Activated CD4-positive, alpha-beta T cell treated with anti-CD3 and anti-CD28 coated beads, Interleukin-2, amount 10 ng/mL, durations not matched to agents 7 days and 5 days (primary cell): ENCODE results near the gene CNTNAP2. TPM values are rescaled to one million over a fixed set of nuclear protein-coding genes. Genes with fewer than 3 reads are reported as not detected.

Experiments
- CTCF ChIA-PET: fragments of 350-600 bp; sonication (Branson Sonifier 250); formaldehyde crosslinking; loops from one replicate; lab custom pipeline; 2021; ENCODE audit warnings: antibody characterized with exemption; lab: Charles Lee
- POLR2A ChIA-PET: fragments of 350-600 bp; sonication (Branson Sonifier 250); formaldehyde crosslinking; loops from one replicate; lab custom pipeline; 2021; ENCODE audit warnings: antibody characterized with exemption; lab: Charles Lee
- DNase-seq: peaks from one replicate; pipeline ENCODE4 v3.0.0-alpha.2; 2020
- H3K27ac Mint-ChIP-seq: one replicate; pipeline ENCODE4 v1.8.0; 2021; ENCODE audit warnings: mild to moderate bottlenecking, moderate library complexity, mixed read lengths
- H3K27me3 Mint-ChIP-seq: one replicate; pipeline ENCODE4 v1.8.0; 2021; ENCODE audit warnings: mixed read lengths
- H3K36me3 Mint-ChIP-seq: one replicate; pipeline ENCODE4 v1.8.0; 2021; ENCODE audit warnings: low read depth, mixed read lengths
- H3K4me1 Mint-ChIP-seq: one replicate; pipeline ENCODE4 v1.8.0; 2021; ENCODE audit warnings: mixed read lengths
- H3K4me3 Mint-ChIP-seq: one replicate; pipeline ENCODE4 v1.8.0; 2021; ENCODE audit warnings: mild to moderate bottlenecking, moderate library complexity, mixed read lengths
- H3K9me3 Mint-ChIP-seq: one replicate; pipeline ENCODE4 v1.8.0; 2021; ENCODE audit warnings: mixed read lengths
- total RNA-seq, 2 experiments: library from RNA; stranded (reverse); gene quantifications; one replicate each; pipeline ENCODE4 v1.2.3, GENCODE V29; 2021

CNTNAP2 gene
- total RNA-seq, 2 experiments from 2014 or later: not detected

DNA sequence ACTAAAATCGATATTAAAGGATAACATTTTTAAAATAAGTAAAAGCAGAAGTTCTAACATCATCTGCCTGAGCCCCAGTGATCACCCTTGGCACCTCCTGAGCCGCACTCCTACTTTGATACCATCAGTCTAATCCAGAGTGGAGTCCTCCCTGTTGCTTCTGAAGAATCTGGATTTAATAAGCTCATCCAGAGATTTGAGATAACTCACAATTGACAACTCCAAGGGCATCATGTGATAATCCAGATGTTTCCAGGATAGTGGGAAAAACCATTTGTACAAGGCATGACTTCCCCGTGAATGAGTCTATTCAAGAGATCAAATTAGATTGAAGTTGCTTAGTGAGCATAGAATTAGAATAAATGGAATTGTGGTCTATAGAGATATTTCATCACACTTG is 1998.2 kb downstream of the CNTNAP2 start:
- CTCF ChIA-PET: no interaction called here
- POLR2A ChIA-PET: no interaction called here
- no peaks in the 10 kb centered on the region for H3K36me3 Mint-ChIP-seq
- no peaks in the 10 kb centered on the region for H3K9me3 Mint-ChIP-seq
- no peak for DNase-seq
- H3K4me1 Mint-ChIP-seq: no peaks in the 10 kb centered on the region
- H3K27ac Mint-ChIP-seq: no peak overlapping the region
- H3K4me3 Mint-ChIP-seq: no peak overlapping the region
- H3K27me3 Mint-ChIP-seq: peaks cover 3% of the 10 kb centered on the region

DNA sequence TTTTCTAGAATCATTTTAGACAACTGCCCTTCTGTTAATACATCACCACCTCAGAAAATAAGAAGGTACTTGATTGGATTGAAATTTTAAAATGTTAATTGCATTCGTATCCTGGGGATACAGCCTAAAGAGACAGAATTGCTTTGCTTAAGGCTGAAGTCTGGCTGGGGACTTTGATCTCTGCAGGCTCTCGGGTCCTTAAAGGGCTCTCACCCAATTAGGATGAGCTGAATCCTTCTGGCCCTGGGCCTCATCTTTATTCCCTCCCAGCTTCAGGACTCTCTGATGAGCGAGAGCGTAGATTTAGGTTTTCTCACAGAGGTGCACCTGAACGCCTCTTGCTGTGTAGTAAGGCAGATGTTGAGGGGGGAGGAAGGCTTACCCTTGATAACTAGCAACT is 1998.7 kb downstream of the CNTNAP2 start:
- Mint-ChIP-seq H3K27ac (no peak overlapping the region), H3K36me3 (no peaks in the 10 kb centered on the region), H3K4me3 (no peak overlapping the region), H3K9me3 (no peaks in the 10 kb centered on the region), H3K27me3 (peaks cover 3% of the 10 kb centered on the region), H3K4me1 (no peaks in the 10 kb centered on the region)
- DNase-seq: no peak
- ChIA-PET CTCF (interaction anchor here (0.6 kb wide), 1 partner anchor 93 kb away, joined by 3 read pairs; no protein-coding TSS in a partner anchor), POLR2A (no interaction called here)

- H3K36me3 Mint-ChIP-seq: no peaks in the 10 kb centered on the region
- CTCF ChIA-PET: no interaction called here
- H3K4me1 Mint-ChIP-seq: no peaks in the 10 kb centered on the region
- no peak overlapping the region for H3K27ac Mint-ChIP-seq
- POLR2A ChIA-PET: no interaction called here
- peaks cover 3% of the 10 kb centered on the region for H3K27me3 Mint-ChIP-seq
- no peak for DNase-seq
- no peak overlapping the region for H3K4me3 Mint-ChIP-seq
- no peaks in the 10 kb centered on the region for H3K9me3 Mint-ChIP-seq
Measured at GRCh38 chr7:148116195-148116594, 1999.6 kb downstream of the CNTNAP2 start.

- ChIA-PET CTCF (no interaction called here), POLR2A (no interaction called here)
- no peaks in the 10 kb centered on the region for H3K4me1 Mint-ChIP-seq
Measured at GRCh38 chr7:148116829-148117403, 2000.3 kb downstream of the CNTNAP2 start.

GRCh38 chr7:148118371-148118770 is 2001.8 kb downstream of the CNTNAP2 start:
- Mint-ChIP-seq H3K9me3 (no peaks in the 10 kb centered on the region), H3K27ac (no peak overlapping the region), H3K27me3 (peaks cover 3% of the 10 kb centered on the region), H3K4me1 (no peaks in the 10 kb centered on the region), H3K36me3 (no peaks in the 10 kb centered on the region), H3K4me3 (no peak overlapping the region)
- no peak for DNase-seq
- ChIA-PET CTCF (no interaction called here), POLR2A (no interaction called here)

More at GRCh38 chr7:148116829-148117403, 2000.3 kb downstream of the CNTNAP2 start:
- Mint-ChIP-seq H3K9me3 (no peaks in the 10 kb centered on the region), H3K27me3 (peaks cover 3% of the 10 kb centered on the region), H3K4me3 (no peak overlapping the region), H3K36me3 (no peaks in the 10 kb centered on the region), H3K27ac (no peak overlapping the region)
- no peak for DNase-seq

GRCh38 chr7:148121401-148121800 is 2004.8 kb downstream of the CNTNAP2 start:
- Mint-ChIP-seq H3K4me1 (no peaks in the 10 kb centered on the region), H3K9me3 (no peaks in the 10 kb centered on the region), H3K4me3 (no peak overlapping the region), H3K36me3 (no peaks in the 10 kb centered on the region), H3K27me3 (no peaks in the 10 kb centered on the region), H3K27ac (no peak overlapping the region)
- POLR2A ChIA-PET: no interaction called here
- DNase-seq: no peak
- CTCF ChIA-PET: no interaction called here

DNA sequence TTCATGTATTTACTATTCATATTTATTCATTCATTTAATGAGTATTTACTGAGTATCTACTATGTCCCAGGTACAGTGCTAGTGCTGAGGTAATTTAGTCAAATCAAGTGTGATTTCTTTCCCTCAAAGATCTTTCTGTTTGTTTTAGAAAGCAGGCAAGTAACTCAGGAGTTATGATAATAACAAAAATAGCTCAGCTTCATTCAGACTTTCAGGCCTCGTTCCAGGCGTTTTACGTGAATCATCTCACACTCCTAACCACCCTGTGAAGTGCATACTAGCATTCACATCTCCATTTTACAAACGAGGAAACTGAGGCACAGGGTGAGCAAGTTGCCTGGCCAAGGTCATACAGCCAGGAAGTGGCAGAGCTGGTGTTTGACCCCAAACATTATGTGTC is 2005.2 kb downstream of the CNTNAP2 start:
- Mint-ChIP-seq H3K36me3 (no peaks in the 10 kb centered on the region), H3K27ac (no peak overlapping the region), H3K27me3 (no peaks in the 10 kb centered on the region), H3K4me3 (no peak overlapping the region), H3K4me1 (no peaks in the 10 kb centered on the region), H3K9me3 (no peaks in the 10 kb centered on the region)
- DNase-seq: no peak
- CTCF ChIA-PET: no interaction called here
- POLR2A ChIA-PET: no interaction called here

GRCh38 chr7:148124477-148124876 is 2007.9 kb downstream of the CNTNAP2 start:
- no peak overlapping the region for H3K27ac Mint-ChIP-seq
- H3K36me3 Mint-ChIP-seq: no peaks in the 10 kb centered on the region
- no peaks in the 10 kb centered on the region for H3K4me1 Mint-ChIP-seq
- DNase-seq: no peak
- no peak overlapping the region for H3K4me3 Mint-ChIP-seq
- ChIA-PET POLR2A (no interaction called here), CTCF (interaction anchor here (0.6 kb wide), 1 partner anchor 25 kb away, joined by 3 read pairs; no protein-coding TSS in a partner anchor)
- no peaks in the 10 kb centered on the region for H3K27me3 Mint-ChIP-seq
- H3K9me3 Mint-ChIP-seq: no peaks in the 10 kb centered on the region

- POLR2A ChIA-PET: no interaction called here
- Mint-ChIP-seq H3K4me3 (no peak overlapping the region), H3K4me1 (no peaks in the 10 kb centered on the region), H3K27me3 (no peaks in the 10 kb centered on the region), H3K9me3 (no peaks in the 10 kb centered on the region), H3K27ac (no peak overlapping the region), H3K36me3 (no peaks in the 10 kb centered on the region)
- no peak for DNase-seq
- CTCF ChIA-PET: no interaction called here
Measured at GRCh38 chr7:148127374-148127773, 2010.8 kb downstream of the CNTNAP2 start.

DNA sequence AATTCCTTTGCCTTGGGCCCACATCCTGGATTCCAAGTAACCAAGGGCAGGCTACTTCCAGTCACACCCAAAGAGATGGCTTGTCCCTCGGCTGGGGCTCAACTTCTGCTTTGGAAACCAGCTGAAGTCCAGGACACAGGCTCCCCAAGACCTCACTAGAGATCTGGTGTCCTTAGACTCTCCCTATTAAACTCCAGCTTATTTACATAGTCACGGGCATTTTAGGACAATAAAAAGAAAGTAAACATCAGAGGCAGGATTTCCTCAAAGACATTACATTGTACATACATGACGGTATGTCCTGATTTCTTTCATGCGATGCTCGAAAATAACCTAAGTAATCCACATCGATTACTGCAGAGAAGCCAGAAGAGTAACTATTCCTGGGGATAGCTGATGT is 2012.4 kb downstream of the CNTNAP2 start:
- no peak for DNase-seq
- H3K36me3 Mint-ChIP-seq: no peaks in the 10 kb centered on the region
- no peak overlapping the region for H3K27ac Mint-ChIP-seq
- no peak overlapping the region for H3K4me3 Mint-ChIP-seq
- no peaks in the 10 kb centered on the region for H3K9me3 Mint-ChIP-seq
- no peaks in the 10 kb centered on the region for H3K4me1 Mint-ChIP-seq
- H3K27me3 Mint-ChIP-seq: no peaks in the 10 kb centered on the region
- CTCF ChIA-PET: no interaction called here
- POLR2A ChIA-PET: no interaction called here

GRCh38 chr7:148135116-148135515 is 2018.5 kb downstream of the CNTNAP2 start:
- H3K27me3 Mint-ChIP-seq: no peaks in the 10 kb centered on the region
- DNase-seq: no peak
- H3K36me3 Mint-ChIP-seq: no peaks in the 10 kb centered on the region
- H3K27ac Mint-ChIP-seq: no peak overlapping the region
- no peaks in the 10 kb centered on the region for H3K9me3 Mint-ChIP-seq
- POLR2A ChIA-PET: no interaction called here
- CTCF ChIA-PET: no interaction called here
- no peaks in the 10 kb centered on the region for H3K4me1 Mint-ChIP-seq
- no peak overlapping the region for H3K4me3 Mint-ChIP-seq

- Mint-ChIP-seq H3K4me1 (no peaks in the 10 kb centered on the region), H3K27ac (no peak overlapping the region), H3K36me3 (no peaks in the 10 kb centered on the region), H3K27me3 (no peaks in the 10 kb centered on the region), H3K9me3 (no peaks in the 10 kb centered on the region), H3K4me3 (no peak overlapping the region)
- POLR2A ChIA-PET: no interaction called here
- no peak for DNase-seq
- CTCF ChIA-PET: no interaction called here
Measured at GRCh38 chr7:148135997-148136396, 2019.4 kb downstream of the CNTNAP2 start.

DNA sequence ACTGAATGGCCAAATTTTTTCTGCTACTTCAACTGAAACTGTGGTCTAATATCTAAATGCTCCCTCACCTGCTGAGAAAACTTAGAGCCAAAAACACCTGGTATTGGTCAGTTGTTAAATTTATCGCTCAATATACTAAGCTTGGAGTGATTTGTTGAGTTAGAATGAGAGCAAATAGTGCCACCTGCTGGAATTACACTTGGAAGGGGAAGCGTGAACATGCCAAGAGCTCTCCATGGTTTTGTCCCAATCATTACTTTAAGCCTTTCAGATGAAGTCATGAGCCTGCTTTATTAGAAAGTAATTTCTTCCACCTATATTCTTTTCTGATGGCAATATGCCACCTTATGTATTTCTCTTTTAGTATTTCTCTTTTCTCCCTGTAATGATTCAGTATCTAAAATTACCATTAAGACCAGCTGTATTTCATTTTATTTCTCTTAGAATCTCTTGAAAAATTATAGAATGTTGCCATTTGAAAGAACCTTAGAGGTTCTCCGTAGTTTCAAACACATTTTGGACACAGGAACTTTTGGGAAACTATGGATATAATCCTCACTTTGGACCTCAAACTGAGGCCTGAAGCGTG is 2026.2 kb downstream of the CNTNAP2 start:
- Mint-ChIP-seq H3K36me3 (no peaks in the 10 kb centered on the region), H3K4me3 (no peak overlapping the region), H3K27me3 (no peaks in the 10 kb centered on the region), H3K4me1 (no peaks in the 10 kb centered on the region), H3K27ac (no peak overlapping the region), H3K9me3 (no peaks in the 10 kb centered on the region)
- DNase-seq: peak; percentile 29
- ChIA-PET POLR2A (no interaction called here), CTCF (interaction anchor here (0.9 kb wide), 1 partner anchor 12 kb away, joined by 3 read pairs; no protein-coding TSS in a partner anchor)

- Mint-ChIP-seq H3K27ac (no peak overlapping the region), H3K36me3 (no peaks in the 10 kb centered on the region)
- POLR2A ChIA-PET: no interaction called here
Measured at GRCh38 chr7:148144827-148145226, 2028.2 kb downstream of the CNTNAP2 start.

More at GRCh38 chr7:148144827-148145226, 2028.2 kb downstream of the CNTNAP2 start:
- Mint-ChIP-seq H3K27me3 (no peaks in the 10 kb centered on the region), H3K4me3 (no peak overlapping the region), H3K4me1 (no peaks in the 10 kb centered on the region), H3K9me3 (no peaks in the 10 kb centered on the region)
- CTCF ChIA-PET: no interaction called here
- no peak for DNase-seq
